Stomach (tissue), 9 donors: ENCODE results near the gene SIGLEC11. TPM values are rescaled to one million over a fixed set of nuclear protein-coding genes. Genes with fewer than 3 reads are reported as not detected.

Experiments used
- DNase-seq, 2 donors: peaks; one replicate each; pipeline versions ENCODE4 v3.0.0 to v3.0.0-alpha.2; 2013 to 2019
- H3K27ac ChIP-seq, 5 donors: fragments of 200-600 bp in 4 of 5; sonication (generic) in 4 of 5; one replicate each; pipeline ENCODE4 v1.5.1; 2013 to 2019; ENCODE audit warnings: mild to moderate bottlenecking in 1 of 5, moderate library complexity in 1 of 5
- H3K27me3 ChIP-seq, 3 donors: fragments of 200-600 bp; sonication (generic); one replicate each; pipeline ENCODE4 v1.5.1; 2017 to 2019; ENCODE audit warnings: mixed run types in 1 of 3
- H3K36me3 ChIP-seq, 4 donors: fragments of 200-600 bp; sonication (generic); 1 replicate in 3 of 4; 2 replicates in 1 of 4; pipeline ENCODE4 v1.5.1; 2016 to 2019
- H3K4me1 ChIP-seq, 4 donors: fragments of 200-600 bp; sonication (generic); one replicate each; pipeline ENCODE4 v1.5.1; 2016 to 2019
- H3K4me3 ChIP-seq, 4 donors: fragments of 200-600 bp; sonication (generic) in 3 of 4; one replicate each; pipeline ENCODE4 v1.5.1; 2016 to 2019; ENCODE audit warnings: mild to moderate bottlenecking in 1 of 4
- H3K9me3 ChIP-seq, 4 donors: fragments of 200-600 bp; sonication (generic); one replicate each; pipeline ENCODE4 v1.5.1; 2016 to 2019
- CTCF ChIP-seq, 7 experiments: fragments of 450-650 bp in 4 of 7; fragments of 200-600 bp in 3 of 7; sonication (generic) in 3 of 7; IDR thresholded peaks; one replicate each; pipeline ENCODE4 v1.5.1; 2016 to 2019; ENCODE audit warnings: antibody characterized with exemption in 7 of 7, control low read depth in 2 of 7, mild to moderate bottlenecking in 1 of 7
- EP300 ChIP-seq: sonication (generic); formaldehyde crosslinking; IDR thresholded peaks from one replicate; pipeline ENCODE4 v1.6.1; 2017; ENCODE audit warnings: antibody characterized with exemption
- POLR2A ChIP-seq, 4 donors: fragments of 450-650 bp; IDR thresholded peaks; one replicate each; pipeline ENCODE4 v1.6.1; 2016; ENCODE audit warnings: antibody characterized with exemption in 4 of 4, control low read depth in 2 of 4, mild to moderate bottlenecking in 1 of 4, moderate library complexity in 1 of 4
- POLR2AphosphoS5 ChIP-seq, 3 donors: sonication (generic); formaldehyde crosslinking; IDR thresholded peaks; one replicate each; pipeline ENCODE4 v1.6.1; 2016; ENCODE audit warnings: antibody characterized with exemption in 3 of 3
- WGBS, 5 donors: extraction: QIAGEN DNeasy Blood & Tissue Kit in 3 of 5; methylation state at CpG; one replicate each; pipeline versions ENCODE4 v1.1.5 to v1.1.7; 2013 to 2018; 5-methylcytosine and 5-hydroxymethylcytosine counted together
- intact Hi-C: fragments of 100-400 bp; cut with DNase I; formaldehyde crosslinking; loops from one replicate; pipeline ENCODE4 v1.15.1; 2023; ENCODE audit warnings: low total_unique reads
- polyA plus RNA-seq, 3 donors: library from polyadenylated mRNA; stranded (reverse); fragments of 200-250 nt; gene quantifications; one replicate each; pipeline ENCODE4 v1.2.3, GENCODE V29; 2013
- total RNA-seq, 5 donors: library from RNA; depleted of rRNA; stranded (reverse); fragments of >200 nt; gene quantifications; one replicate each; pipeline versions ENCODE4 v1.1.0 to v1.2.3, GENCODE V29; 2014 to 2016
- donor health status: healthy with polysubstance abuse.
- donor health status: Bipolar disorder and iron deficiency.
- donor health status: healthy.

The SIGLEC11 gene
- total and polyA plus RNA-seq, 8 donors: 0.29 to 103 (median 34.6) TPM

GRCh38 chr19:49931293-49932040 is 29.5 kb downstream of the SIGLEC11 start:
- H3K36me3 ChIP-seq: peaks cover 6 to 41% (median 25%) of the 10 kb centered on the region in 4 donors
- 89 to 98% (median 94%) methylated on average over 7 of the region's 7 CpGs for WGBS, 5 donors
- intact Hi-C loops: no loop called here

GRCh38 chr19:49930483-49931011 is 30.4 kb downstream of the SIGLEC11 start:
- Histone ChIP-seq H3K9me3 (no peaks in the 10 kb centered on the region), H3K4me1 (peaks cover 15 to 41% (median 30%) of the 10 kb centered on the region in 4 donors), H3K36me3 (peaks cover 6 to 48% (median 29%) of the 10 kb centered on the region in 4 donors), H3K27me3 (no peaks in the 10 kb centered on the region), H3K4me3 (peak overlapping the region in 3 of 4 donors; percentile 93 to 100 (median 97)), H3K27ac (peak overlapping the region in 4 of 5 donors; percentile 24 to 99 (median 93))
- intact Hi-C loops: no loop called here
- TF ChIP-seq EP300 (no peak), POLR2A (IDR thresholded peaks at IDR 0.05) (no peak), CTCF (IDR thresholded peaks at IDR 0.05) (no peak), POLR2AphosphoS5 (IDR thresholded peaks at IDR 0.05) (no peak)
- peak in 1 of 2 donors; percentile 68 for DNase-seq
- WGBS, 5 donors: 60 to 67% (median 64%) methylated on average over 15 of the region's 15 CpGs

More at GRCh38 chr19:49931293-49932040, 29.5 kb downstream of the SIGLEC11 start:
- Histone ChIP-seq H3K9me3 (no peaks in the 10 kb centered on the region), H3K27ac (no peak overlapping the region), H3K27me3 (no peaks in the 10 kb centered on the region), H3K4me1 (peaks cover 15 to 33% (median 28%) of the 10 kb centered on the region in 4 donors), H3K4me3 (no peak overlapping the region)
- TF ChIP-seq CTCF (IDR thresholded peaks at IDR 0.05): no peak
- TF ChIP-seq EP300: no peak
- no peak for TF ChIP-seq POLR2AphosphoS5 (IDR thresholded peaks at IDR 0.05)
- DNase-seq: no peak

DNA sequence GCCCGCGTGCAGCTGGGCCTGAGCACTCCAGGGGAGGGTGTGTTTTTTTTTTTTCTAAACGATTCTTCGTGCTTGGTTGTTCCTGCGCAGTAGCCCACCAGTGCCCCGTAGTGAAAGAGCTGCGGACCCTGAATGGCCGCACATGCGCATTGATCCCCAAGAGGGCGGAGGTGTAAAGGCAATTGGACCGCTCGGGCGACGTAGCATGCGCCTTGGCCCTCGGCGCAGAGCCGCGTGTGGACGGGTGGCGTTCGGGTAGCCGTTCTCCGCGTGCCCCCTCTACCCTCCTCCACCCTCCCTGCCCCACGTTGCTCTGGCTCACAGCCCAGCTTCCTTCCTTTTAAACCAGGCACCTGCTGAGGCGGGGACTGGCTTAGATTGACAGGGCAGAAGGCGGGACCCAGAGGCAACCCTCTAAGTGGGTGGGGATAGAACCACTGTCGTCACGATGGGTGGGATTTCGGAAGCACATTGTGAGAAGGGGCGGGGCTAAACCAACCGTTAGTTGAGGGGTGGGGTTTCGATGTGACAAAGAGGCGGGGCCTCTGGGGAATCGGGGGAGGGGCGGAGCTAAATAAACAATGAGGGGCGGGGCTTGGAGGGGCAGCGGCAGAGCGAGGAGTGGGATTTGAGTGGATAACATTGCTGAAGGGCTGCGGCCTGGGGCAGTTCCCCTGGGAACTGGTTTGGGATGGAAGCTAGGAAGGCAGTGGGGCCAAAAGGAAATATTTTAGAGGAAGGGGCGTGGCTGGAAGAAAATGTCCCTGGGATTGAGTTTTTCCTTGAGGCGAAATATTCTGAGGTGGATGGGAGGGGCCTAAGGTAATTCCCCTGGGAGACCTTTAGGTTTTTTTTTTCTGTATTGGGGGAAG is 31.1 kb downstream of the SIGLEC11 start:
- Histone ChIP-seq H3K4me1 (peaks cover 15 to 48% (median 32%) of the 10 kb centered on the region in 4 donors), H3K27me3 (no peaks in the 10 kb centered on the region), H3K36me3 (peaks cover 7 to 55% (median 33%) of the 10 kb centered on the region in 4 donors), H3K27ac (peak overlapping the region; percentile 87 to 99 (median 94)), H3K9me3 (no peaks in the 10 kb centered on the region), H3K4me3 (peak overlapping the region; percentile 76 to 100 (median 95))
- intact Hi-C loops: no loop called here
- peak; percentile 91 to 98 for DNase-seq
- 3 to 5% (median 5%) methylated on average over 38 to 43 of the region's 43 CpGs for WGBS, 5 donors
- TF ChIP-seq POLR2A (IDR thresholded peaks at IDR 0.05) (peak in 1 of 4 donors; percentile 60), POLR2AphosphoS5 (IDR thresholded peaks at IDR 0.05) (peak; percentile 34 to 97 (median 82)), CTCF (IDR thresholded peaks at IDR 0.05) (peak in 1 of 7 experiments; percentile 35), EP300 (no peak)

GRCh38 chr19:49929121-49929610 is 31.8 kb downstream of the SIGLEC11 start, which contains the start of the genes ATF5 and NUP62:
ATF5 (plus strand) TSS chr19:49929205; CDS start chr19:49930851, 1,646 bp downstream.
NUP62 (minus strand) TSS chr19:49929504; CDS start chr19:49909807, 19,697 bp downstream.
- Histone ChIP-seq H3K27ac (peak within 1 kb of the TSS; percentile 87 to 99 (median 94)), H3K36me3 (peaks cover 12 to 62% (median 40%) of the 10 kb centered on the region in 4 donors), H3K27me3 (no peaks in the 10 kb centered on the region), H3K9me3 (no peaks in the 10 kb centered on the region), H3K4me3 (peak within 1 kb of the TSS; percentile 76 to 100 (median 95)), H3K4me1 (peaks cover 15 to 54% (median 38%) of the 10 kb centered on the region in 4 donors)
- peak; percentile 90 to 97 for DNase-seq
- 0 to 1% (median 0%) methylated on average over 38 to 48 of the region's 48 CpGs for WGBS, 5 donors
- TF ChIP-seq EP300 (no peak), POLR2AphosphoS5 (IDR thresholded peaks at IDR 0.05) (peak in 1 of 3 donors; percentile 41), CTCF (IDR thresholded peaks at IDR 0.05) (peak in 1 of 7 experiments; percentile 11)
- intact Hi-C loops: no loop called here
